ENCODE results near the gene ROBO4. TPM values are rescaled to one million over a fixed set of nuclear protein-coding genes. Genes with fewer than 3 reads are reported as not detected.

The ROBO4 gene
- total RNA-seq, 1 donor = 3.3 TPM

DNA sequence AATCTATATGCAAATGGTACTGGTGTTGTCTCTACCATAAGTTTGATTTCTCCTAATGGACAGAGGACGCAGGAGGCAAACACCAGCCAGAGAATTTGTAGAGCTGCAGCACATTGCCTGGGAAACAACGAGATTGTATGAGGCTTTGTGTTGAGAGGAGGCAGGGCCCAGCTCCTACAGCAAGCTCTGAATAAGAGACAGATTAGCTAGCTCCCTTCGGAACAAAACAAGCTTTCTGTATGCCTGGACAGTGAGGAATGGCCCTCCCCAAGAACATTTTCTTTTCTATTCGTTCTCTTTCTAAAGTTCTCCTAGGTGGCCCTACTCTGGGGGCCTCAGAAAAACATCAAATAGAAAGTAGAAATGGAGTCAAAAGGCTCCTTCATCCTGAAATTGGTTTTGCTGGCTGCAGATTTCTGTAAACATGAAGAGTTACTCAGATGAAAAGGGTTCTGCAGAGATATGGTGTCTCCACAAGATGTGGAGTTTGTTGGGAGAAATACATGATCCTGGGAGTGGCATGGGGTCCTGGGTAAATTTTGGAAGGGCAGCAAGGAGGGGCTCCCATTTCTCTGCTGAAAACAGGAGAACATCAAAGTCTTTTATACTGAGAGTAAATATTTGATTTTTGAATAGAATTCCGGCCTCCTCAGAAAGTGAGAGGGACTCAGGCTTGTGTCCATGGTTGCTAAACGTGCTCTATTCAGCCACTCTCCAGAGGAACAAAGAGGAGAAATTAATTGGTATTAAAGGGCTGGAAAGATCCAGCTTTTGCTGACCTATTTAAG is 45.0 kb upstream of the ROBO4 start:
- no peak for DNase-seq (ENCODE audit: low read depth)
- H3K4me3 ChIP-seq (ENCODE audit: low read depth, low read length) = no peak overlapping the region
- TF ChIP-seq, protein P1, sequence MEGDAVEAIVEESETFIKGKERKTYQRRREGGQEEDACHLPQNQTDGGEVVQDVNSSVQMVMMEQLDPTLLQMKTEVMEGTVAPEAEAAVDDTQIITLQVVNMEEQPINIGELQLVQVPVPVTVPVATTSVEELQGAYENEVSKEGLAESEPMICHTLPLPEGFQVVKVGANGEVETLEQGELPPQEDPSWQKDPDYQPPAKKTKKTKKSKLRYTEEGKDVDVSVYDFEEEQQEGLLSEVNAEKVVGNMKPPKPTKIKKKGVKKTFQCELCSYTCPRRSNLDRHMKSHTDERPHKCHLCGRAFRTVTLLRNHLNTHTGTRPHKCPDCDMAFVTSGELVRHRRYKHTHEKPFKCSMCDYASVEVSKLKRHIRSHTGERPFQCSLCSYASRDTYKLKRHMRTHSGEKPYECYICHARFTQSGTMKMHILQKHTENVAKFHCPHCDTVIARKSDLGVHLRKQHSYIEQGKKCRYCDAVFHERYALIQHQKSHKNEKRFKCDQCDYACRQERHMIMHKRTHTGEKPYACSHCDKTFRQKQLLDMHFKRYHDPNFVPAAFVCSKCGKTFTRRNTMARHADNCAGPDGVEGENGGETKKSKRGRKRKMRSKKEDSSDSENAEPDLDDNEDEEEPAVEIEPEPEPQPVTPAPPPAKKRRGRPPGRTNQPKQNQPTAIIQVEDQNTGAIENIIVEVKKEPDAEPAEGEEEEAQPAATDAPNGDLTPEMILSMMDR (IDR thresholded peaks at IDR 0.05; ENCODE audit: insufficient read depth, low read length) = no peak

DNA sequence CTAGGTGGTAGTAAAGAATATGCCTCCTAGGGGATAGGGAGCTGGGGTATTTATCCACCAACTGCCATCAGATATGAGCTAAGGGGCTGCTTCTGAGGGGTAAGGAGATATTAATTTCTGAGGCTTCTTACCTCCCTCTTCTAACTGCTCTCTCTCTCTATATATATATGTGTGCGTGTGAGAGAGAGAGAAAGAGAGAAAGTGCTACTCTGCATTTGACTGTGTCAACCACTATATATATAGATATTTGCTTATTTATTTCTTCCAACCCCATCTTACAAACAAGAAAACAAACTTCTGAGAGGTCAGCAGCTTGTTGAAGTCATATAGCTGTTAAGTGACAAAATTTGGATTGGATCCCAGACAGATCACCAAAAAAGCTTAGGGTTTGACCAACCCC is 44.0 kb upstream of the ROBO4 start:
- TF ChIP-seq, protein P1 (IDR thresholded peaks at IDR 0.05; ENCODE audit: insufficient read depth, low read length) = no peak
- no peak for DNase-seq (ENCODE audit: low read depth)
- no peak overlapping the region for H3K4me3 ChIP-seq (ENCODE audit: low read depth, low read length)

DNA sequence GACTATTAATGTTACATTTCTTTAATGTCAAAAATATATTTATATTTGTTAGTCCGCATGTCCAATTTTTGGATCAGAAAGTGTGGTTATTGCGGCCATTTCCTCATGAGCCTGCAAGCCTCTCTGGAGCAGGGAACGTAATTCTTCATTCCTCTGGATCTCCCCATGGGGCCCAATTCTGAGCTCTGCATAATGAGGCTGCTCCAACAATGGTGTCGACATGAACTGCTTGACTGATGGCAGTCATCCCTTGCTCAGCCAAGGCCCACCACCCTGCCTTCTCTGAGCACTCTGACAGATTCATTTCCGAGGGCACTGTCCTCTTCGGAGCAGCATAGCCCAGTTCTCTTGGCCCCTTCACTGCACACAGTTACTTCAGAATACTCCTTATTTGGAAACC is 41.3 kb upstream of the ROBO4 start:
- H3K4me3 ChIP-seq (ENCODE audit: low read depth, low read length) = no peak overlapping the region
- DNase-seq (ENCODE audit: low read depth) = no peak
- TF ChIP-seq, protein P1 (IDR thresholded peaks at IDR 0.05; ENCODE audit: insufficient read depth, low read length) = no peak

- DNase-seq (ENCODE audit: low read depth) = no peak
- TF ChIP-seq, protein P1 (IDR thresholded peaks at IDR 0.05; ENCODE audit: insufficient read depth, low read length) = no peak
- no peak overlapping the region for H3K4me3 ChIP-seq (ENCODE audit: low read depth, low read length)
Observed at GRCh38 chr11:124938206-124938765, 40.6 kb upstream of the ROBO4 start.

DNA sequence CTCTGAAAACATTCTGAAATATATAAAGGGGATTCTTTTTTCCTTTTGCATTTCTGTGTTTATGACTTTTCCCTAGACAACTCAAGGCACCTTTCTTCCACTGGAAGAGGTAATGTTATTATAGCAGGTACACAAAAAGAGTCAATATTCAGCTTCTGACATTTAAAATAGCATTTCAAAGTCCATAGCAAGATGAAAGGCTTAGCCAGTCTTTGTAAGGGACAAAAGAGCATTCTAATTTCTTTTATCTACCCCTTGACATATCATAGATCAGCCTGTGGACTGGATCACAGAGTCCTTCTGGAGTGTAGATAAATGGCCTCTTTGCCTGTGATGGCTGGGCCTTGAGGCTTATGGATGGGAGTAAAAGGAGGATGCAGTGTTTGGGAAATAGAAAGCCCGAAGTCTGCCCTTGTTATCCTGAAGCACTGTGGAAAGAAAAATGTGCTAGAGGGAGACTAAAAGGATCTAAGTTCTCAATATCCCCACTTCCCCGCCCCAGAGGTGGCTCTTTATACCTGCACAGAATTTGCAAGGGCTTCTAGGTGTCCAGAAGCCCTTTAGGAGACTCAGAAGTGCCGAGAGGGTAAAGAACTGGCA is 39.8 kb upstream of the ROBO4 start:
- DNase-seq (ENCODE audit: low read depth) = no peak
- TF ChIP-seq, protein P1 (IDR thresholded peaks at IDR 0.05; ENCODE audit: insufficient read depth, low read length) = no peak
- H3K4me3 ChIP-seq (ENCODE audit: low read depth, low read length) = no peak overlapping the region

GRCh38 chr11:124935548-124936514 is 38.2 kb upstream of the ROBO4 start, which contains the start of gene HEPACAM:
TSS of gene HEPACAM (minus strand) at chr11:124936047. CDS start at chr11:124936006, 41 bp downstream.
- DNase-seq (ENCODE audit: low read depth) = no peak
- no peak within 1 kb of the TSS for H3K4me3 ChIP-seq (ENCODE audit: low read depth, low read length)
- TF ChIP-seq, protein P1 (IDR thresholded peaks at IDR 0.05; ENCODE audit: insufficient read depth, low read length) = no peak

Measured in fibroblast of the aortic adventitia (primary cell).